SK-N-MC (cell line): Measurements from ENCODE around the gene DSCAM.

Experiments
- DNase-seq: peaks from one replicate; pipeline ENCODE4 v3.0.0-alpha.2; 2011; ENCODE audit warnings: low read depth, low spot score
- H3K27ac ChIP-seq: fragments of 200-600 bp; sonication (generic); 2 replicates; pipeline ENCODE4 v1.5.1; 2016; ENCODE audit warnings: mixed run types
- H3K36me3 ChIP-seq: fragments of 200-600 bp; sonication (generic); 2 replicates; pipeline ENCODE4 v1.6.1; 2017; ENCODE audit warnings: antibody characterized with exemption, low read length, mixed read lengths; ENCODE audit not compliant: insufficient read depth
- H3K4me3 ChIP-seq: fragments of 200-600 bp; sonication (generic); 2 replicates; pipeline ENCODE4 v1.5.1; 2016
- H3K9ac ChIP-seq: fragments of 200-600 bp; sonication (generic); 2 replicates; pipeline ENCODE4 v1.8.0; 2017; ENCODE audit warnings: mixed run types, mixed read lengths; ENCODE audit not compliant: insufficient read length
- H3K9me3 ChIP-seq: fragments of 200-600 bp; sonication (generic); 2 replicates; pipeline ENCODE4 v1.6.1; 2017; ENCODE audit warnings: low read depth, mild to moderate bottlenecking, antibody characterized with exemption, low read length, moderate library complexity, mixed read lengths
- EZH2 ChIP-seq: fragments of 200-600 bp; sonication (generic); IDR thresholded peaks from one replicate; pipeline ENCODE4 v1.6.1; 2017; ENCODE audit warnings: antibody characterized with exemption
- FOXP2 ChIP-seq: optimal IDR thresholded peaks from 2 replicates; pipeline ENCODE3; 2011; ENCODE audit warnings: mild to moderate bottlenecking, moderate library complexity; ENCODE audit not compliant: insufficient read depth; ENCODE audit errors: extremely low read length, control extremely low read depth
- POLR2AphosphoS5 ChIP-seq: IDR thresholded peaks from 2 replicates; pipeline ENCODE4 v1.6.1; 2012; ENCODE audit warnings: mild to moderate bottlenecking, low read depth, low read length, borderline replicate concordance

Gene DSCAM

DNA sequence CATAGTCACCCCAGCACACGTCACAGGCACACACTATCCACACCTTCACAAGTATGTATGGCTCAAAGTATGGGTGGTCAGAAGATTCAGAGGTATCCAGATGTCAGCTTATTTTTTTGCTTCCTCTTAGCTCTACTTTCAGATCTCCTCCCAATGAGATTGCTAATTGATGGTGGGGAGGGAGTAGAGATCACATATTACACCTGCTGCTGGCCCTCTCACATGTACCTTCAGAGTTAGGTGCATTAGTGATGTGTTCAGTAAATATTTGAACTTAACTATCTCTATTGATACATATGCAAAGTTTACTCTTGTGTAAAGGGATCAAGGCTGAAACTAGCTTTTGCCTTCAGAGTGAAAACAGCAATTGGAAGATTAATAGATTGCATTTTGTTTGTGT, 717.1 kb downstream of the DSCAM start:
- no peak for DNase-seq
- Histone ChIP-seq H3K9me3 (no peaks in the 10 kb centered on the region), H3K27ac (no peak overlapping the region), H3K4me3 (no peak overlapping the region), H3K36me3 (no peaks in the 10 kb centered on the region), H3K9ac (no peak overlapping the region)
- no peak for TF ChIP-seq FOXP2
- TF ChIP-seq POLR2AphosphoS5: no peak
- TF ChIP-seq EZH2: no peak

DNA sequence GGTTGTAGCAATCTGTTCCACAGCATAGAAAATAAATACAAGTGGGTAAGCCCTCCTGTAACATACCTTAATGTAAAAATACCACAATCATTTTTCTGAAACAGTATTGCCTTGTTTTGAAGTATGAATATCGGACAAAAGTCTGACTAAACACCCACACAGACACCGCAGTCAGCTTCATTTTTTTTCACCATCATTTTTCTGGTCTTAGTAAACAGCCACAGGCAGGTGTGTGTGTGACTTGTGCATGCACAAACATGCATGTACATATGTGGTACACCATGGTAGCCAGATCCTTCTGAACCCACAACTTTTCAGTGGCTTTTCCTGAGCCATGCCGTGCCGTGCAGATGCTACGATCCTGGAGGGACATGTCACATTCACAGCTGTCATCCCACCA, 718.1 kb downstream of the DSCAM start:
- Histone ChIP-seq H3K9me3 (no peaks in the 10 kb centered on the region), H3K36me3 (no peaks in the 10 kb centered on the region), H3K27ac (no peak overlapping the region), H3K9ac (no peak overlapping the region), H3K4me3 (no peak overlapping the region)
- TF ChIP-seq EZH2 (no peak), FOXP2 (no peak), POLR2AphosphoS5 (no peak)
- DNase-seq: no peak

DNA sequence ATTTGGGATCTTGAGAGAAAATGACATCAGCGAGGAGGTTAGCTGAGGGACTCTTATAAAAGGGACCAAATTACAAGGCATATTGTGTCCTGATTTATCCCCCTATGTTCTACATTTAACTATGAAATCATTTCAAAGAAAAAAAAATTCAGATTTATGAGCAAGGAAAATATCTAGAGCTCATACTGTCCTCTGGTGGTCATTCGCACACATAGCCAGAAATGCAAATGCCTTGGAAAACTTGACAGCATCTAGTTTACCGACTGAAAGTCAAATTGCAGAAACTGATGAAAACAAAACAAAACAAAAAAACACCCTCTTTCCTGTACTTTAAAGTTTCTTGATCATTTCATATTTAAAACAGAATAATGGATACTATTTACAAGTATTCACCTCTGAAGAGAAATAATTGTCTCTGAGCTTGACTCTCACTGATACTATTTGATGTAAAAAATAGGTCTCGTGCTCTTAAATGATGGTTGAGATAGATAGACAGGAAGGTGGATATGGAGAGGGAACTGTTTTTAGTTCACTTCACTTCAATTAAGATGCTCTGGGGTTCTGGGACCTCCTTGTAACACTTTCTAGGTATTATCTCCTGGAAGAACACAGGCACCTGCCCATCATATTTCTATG, 725.9 kb downstream of the DSCAM start:
- Histone ChIP-seq H3K36me3 (no peaks in the 10 kb centered on the region), H3K9me3 (no peaks in the 10 kb centered on the region), H3K4me3 (no peak overlapping the region), H3K9ac (no peak overlapping the region), H3K27ac (no peak overlapping the region)
- TF ChIP-seq POLR2AphosphoS5 (no peak), EZH2 (no peak), FOXP2 (no peak)
- DNase-seq: no peak

DNA sequence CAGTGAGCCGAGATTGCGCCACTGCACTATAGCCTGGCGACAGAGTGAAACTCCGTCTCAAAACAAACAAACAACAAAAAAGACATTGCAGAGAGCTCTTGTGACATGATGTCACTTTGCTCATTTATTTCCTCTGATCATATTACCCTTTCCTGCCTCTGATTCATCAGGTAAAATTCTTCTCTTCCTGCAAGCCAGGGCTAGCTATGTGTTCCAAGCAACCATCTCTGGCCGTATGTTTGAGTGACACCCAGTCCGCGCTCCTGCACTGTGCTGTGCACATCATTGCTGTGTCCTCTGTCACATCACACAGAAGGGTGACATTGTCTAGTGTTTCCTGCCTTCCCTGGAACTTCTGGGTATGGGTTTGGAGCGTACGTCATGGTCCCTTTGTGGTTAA, 728.4 kb downstream of the DSCAM start:
- no peak for DNase-seq
- Histone ChIP-seq H3K9me3 (no peaks in the 10 kb centered on the region), H3K27ac (no peak overlapping the region), H3K9ac (no peak overlapping the region), H3K4me3 (no peak overlapping the region), H3K36me3 (no peaks in the 10 kb centered on the region)
- TF ChIP-seq POLR2AphosphoS5: no peak
- TF ChIP-seq FOXP2: no peak
- no peak for TF ChIP-seq EZH2

DNA sequence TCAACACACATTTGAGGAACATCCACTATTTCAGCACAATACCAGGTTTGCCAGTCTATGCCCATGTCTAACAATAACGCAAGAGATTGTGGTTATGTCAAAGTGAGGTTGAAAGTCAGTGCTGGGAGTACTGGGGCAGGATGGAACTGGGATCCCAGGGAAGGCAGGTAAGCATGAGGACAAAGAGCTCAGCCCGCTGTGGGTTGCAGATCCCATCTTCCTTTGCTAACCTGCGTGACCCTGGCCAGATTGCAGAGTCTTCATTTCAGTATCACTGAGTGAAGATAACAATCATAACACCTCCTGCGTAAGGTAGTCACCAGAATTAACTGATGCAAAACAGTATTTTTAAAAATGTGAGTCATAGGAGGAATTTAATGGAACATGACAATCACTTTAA, 729.7 kb downstream of the DSCAM start:
- DNase-seq: no peak
- no peak overlapping the region for H3K9ac ChIP-seq
- no peak overlapping the region for H3K4me3 ChIP-seq
- no peak for TF ChIP-seq FOXP2
- no peak for TF ChIP-seq POLR2AphosphoS5
- TF ChIP-seq EZH2: no peak
- H3K27ac ChIP-seq: no peak overlapping the region
- no peaks in the 10 kb centered on the region for H3K36me3 ChIP-seq
- no peaks in the 10 kb centered on the region for H3K9me3 ChIP-seq

DNA sequence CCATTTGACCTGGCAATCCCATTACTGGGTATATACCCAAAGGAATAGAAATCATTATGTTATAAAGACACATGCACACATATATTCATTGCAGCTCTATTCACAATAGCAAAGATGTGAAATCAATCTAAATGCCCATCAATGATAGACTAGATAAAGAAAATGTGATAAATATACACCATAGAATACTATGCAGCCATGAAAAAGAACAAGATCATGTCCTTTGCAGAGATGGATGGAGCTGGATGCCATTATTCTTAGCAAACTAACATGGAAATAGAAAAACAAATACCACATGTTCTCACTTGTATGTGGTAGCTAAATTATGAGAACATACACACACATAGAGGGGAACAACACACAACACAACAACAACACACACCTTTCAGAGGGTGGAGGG, 731.2 kb downstream of the DSCAM start:
- Histone ChIP-seq H3K27ac (no peak overlapping the region), H3K9ac (no peak overlapping the region)

DNA sequence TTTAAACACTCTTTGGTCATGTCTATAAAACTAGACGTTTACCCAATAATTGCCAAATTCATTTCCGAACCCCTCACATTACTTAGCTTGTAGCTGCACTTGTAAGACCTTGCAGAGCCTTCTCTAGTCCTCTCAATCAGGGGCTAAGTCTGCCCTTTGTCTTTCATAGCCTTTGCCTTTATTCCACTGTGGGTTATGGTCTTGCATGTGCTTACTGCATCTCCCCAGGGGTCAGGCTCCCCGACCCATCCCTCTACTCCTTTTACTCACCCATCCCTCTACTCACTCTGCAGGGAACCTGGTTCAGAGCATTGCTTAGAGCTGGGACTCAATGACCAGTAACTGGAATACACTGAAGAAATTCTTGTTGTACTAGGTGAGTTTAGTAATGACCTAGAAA, 744.3 kb downstream of the DSCAM start:
- Histone ChIP-seq H3K27ac (no peak overlapping the region), H3K36me3 (no peaks in the 10 kb centered on the region), H3K4me3 (no peak overlapping the region), H3K9ac (no peak overlapping the region), H3K9me3 (no peaks in the 10 kb centered on the region)
- no peak for DNase-seq
- TF ChIP-seq EZH2: no peak
- no peak for TF ChIP-seq POLR2AphosphoS5
- no peak for TF ChIP-seq FOXP2

More for the DNA sequence above, 731.2 kb downstream of the DSCAM start:
- Histone ChIP-seq H3K36me3 (no peaks in the 10 kb centered on the region), H3K9me3 (no peaks in the 10 kb centered on the region), H3K4me3 (no peak overlapping the region)
- TF ChIP-seq POLR2AphosphoS5: no peak
- DNase-seq: no peak

DNA sequence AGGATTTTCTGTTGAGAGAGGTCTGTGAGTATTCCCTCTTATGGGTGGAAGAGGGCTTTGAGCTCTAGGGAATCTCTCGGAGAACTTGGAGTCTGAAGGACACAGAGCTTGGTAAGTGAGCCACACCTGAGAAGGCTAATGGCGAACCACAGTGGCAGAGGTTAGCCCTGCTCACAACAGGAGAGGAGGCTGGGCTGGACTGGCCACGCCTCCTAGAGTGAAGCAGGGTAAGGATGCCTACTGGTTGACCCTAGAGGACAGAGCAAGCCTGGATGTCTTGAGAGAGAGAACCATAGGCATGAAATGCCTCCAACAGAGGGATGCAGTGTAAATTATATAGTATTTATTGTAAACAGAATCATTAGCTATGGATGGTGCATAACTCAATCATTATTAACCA, 747.1 kb downstream of the DSCAM start:
- Histone ChIP-seq H3K9ac (no peak overlapping the region), H3K4me3 (no peak overlapping the region), H3K27ac (no peak overlapping the region), H3K9me3 (no peaks in the 10 kb centered on the region), H3K36me3 (no peaks in the 10 kb centered on the region)
- TF ChIP-seq POLR2AphosphoS5 (no peak), FOXP2 (no peak), EZH2 (no peak)
- DNase-seq: no peak

DNA sequence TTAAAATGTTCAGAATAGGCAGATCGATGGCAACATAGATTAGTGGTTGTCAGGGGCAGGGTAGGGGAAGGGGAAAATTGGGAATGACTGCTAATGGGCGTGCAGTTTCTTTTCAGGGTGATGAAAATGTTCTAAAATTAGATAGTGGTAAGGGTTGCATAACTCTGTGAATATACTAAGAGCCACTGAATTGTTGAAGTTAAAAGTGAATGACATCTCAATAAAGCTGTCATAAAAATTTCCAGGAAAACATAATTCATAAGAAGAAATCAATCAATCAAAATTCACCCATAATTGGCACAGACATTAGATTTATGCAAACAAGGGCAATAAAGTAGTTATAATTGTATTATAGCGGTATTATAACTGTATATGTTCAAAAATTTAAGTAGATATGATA, 751.5 kb downstream of the DSCAM start:
- Histone ChIP-seq H3K9ac (no peak overlapping the region), H3K27ac (no peak overlapping the region), H3K4me3 (no peak overlapping the region), H3K9me3 (no peaks in the 10 kb centered on the region), H3K36me3 (no peaks in the 10 kb centered on the region)
- no peak for DNase-seq
- TF ChIP-seq FOXP2 (no peak), POLR2AphosphoS5 (no peak), EZH2 (no peak)
